ENCODE measurements around the gene FAM222A.
A peak's percentile ranks its signal among the peaks of the same experiment; 100 is the strongest.

FAM222A gene

DNA sequence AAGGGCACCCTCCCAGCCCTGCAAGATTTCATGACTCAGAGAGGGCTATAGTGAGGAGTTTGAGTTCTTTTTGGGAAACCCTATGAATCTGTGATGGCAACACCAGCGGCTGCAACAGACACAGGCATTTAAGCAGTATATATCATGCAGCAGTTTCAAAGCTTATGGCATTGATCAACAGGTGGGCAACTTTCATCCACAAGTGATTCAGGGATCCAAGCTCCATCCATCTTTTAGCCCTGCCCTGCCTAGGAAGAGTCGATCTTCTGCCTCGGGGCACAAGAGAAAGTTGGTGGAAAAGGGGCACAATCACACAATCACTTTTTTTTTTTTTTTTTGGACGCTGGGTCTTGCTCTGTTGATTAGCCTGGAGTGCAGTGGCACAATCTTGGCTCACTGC, 8.3 kb upstream of the FAM222A start:
- DNase-seq, result no peak
- no peak overlapping the region for H3K4me2 ChIP-seq (ENCODE audit: low read length)
- H3K9ac ChIP-seq (ENCODE audit: low read length), result no peak overlapping the region
- no peak overlapping the region for H3K23ac ChIP-seq (ENCODE audit: low read length)
- H3K4me1 ChIP-seq (ENCODE audit: control insufficient read depth, low read depth, low read length), result no peaks in the 10 kb centered on the region
- H2BK15ac ChIP-seq (replicated peaks; ENCODE audit: low read depth), result no peak overlapping the region
- no peak overlapping the region for H2BK5ac ChIP-seq (ENCODE audit: low read length)
- no peak overlapping the region for H3K27ac ChIP-seq (ENCODE audit: low read depth, low read length)
- no peak overlapping the region for H4K8ac ChIP-seq (ENCODE audit: low read depth, low read length)
- no peaks in the 10 kb centered on the region for H3K79me2 ChIP-seq (ENCODE audit: control insufficient read depth, insufficient read depth, low read length)
- no peak overlapping the region for H2BK120ac ChIP-seq (ENCODE audit: low read depth, low read length)
- no peaks in the 10 kb centered on the region for H3K36me3 ChIP-seq (ENCODE audit: control insufficient read depth, insufficient read depth, low read length)
- H3K79me1 ChIP-seq (ENCODE audit: low read length), result no peaks in the 10 kb centered on the region
- H3K56ac ChIP-seq (ENCODE audit: low read length), result no peak overlapping the region
- H2AK5ac ChIP-seq (ENCODE audit: low read length), result no peak overlapping the region
- H3K27me3 ChIP-seq (ENCODE audit: insufficient read depth, low read length, poor library complexity), result no peaks in the 10 kb centered on the region
- H3K4ac ChIP-seq (ENCODE audit: low read depth, low read length), result no peak overlapping the region
- H4K5ac ChIP-seq (ENCODE audit: low read length), result no peak overlapping the region
- no peak overlapping the region for H3K18ac ChIP-seq (ENCODE audit: low read length)
- H3K4me3 ChIP-seq (ENCODE audit: low read length), result no peak overlapping the region
- WGBS (ENCODE audit: extremely low coverage, insufficient coverage, low lambda C conversion rate), result no CpG with 5 or more reads among the region's 4 CpGs

DNA sequence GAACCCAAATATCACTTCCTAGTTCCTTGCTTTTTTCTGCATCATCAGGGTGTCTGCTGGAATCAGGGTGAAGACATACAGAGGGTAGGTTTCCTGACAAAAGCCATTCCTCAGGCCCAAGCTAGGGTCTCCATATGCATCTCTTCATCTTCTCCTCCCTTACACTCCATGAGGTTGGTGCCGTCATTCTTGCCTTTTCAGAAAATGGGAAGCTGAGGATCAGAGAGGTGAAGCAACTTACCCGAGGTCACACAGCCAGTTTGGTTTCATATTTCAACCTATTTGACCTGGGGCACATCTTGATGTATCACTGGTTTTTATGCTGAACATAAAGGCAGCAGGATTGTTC, 7.3 kb upstream of the FAM222A start:
- Histone ChIP-seq H2BK120ac (ENCODE audit: low read depth, low read length) (no peak overlapping the region), H3K4me3 (ENCODE audit: low read length) (no peak overlapping the region), H3K23ac (ENCODE audit: low read length) (no peak overlapping the region), H4K8ac (ENCODE audit: low read depth, low read length) (no peak overlapping the region), H2BK15ac (replicated peaks; ENCODE audit: low read depth) (no peak overlapping the region), H3K4ac (ENCODE audit: low read depth, low read length) (no peak overlapping the region), H4K5ac (ENCODE audit: low read length) (no peak overlapping the region), H3K4me2 (ENCODE audit: low read length) (no peak overlapping the region), H3K79me1 (ENCODE audit: low read length) (no peaks in the 10 kb centered on the region), H3K36me3 (ENCODE audit: control insufficient read depth, insufficient read depth, low read length) (no peaks in the 10 kb centered on the region), H3K56ac (ENCODE audit: low read length) (no peak overlapping the region), H2BK5ac (ENCODE audit: low read length) (no peak overlapping the region), H3K27me3 (ENCODE audit: insufficient read depth, low read length, poor library complexity) (no peaks in the 10 kb centered on the region), H2AK5ac (ENCODE audit: low read length) (no peak overlapping the region), H3K4me1 (ENCODE audit: control insufficient read depth, low read depth, low read length) (no peaks in the 10 kb centered on the region), H3K9ac (ENCODE audit: low read length) (no peak overlapping the region), H3K27ac (ENCODE audit: low read depth, low read length) (no peak overlapping the region), H3K18ac (ENCODE audit: low read length) (no peak overlapping the region), H3K79me2 (ENCODE audit: control insufficient read depth, insufficient read depth, low read length) (no peaks in the 10 kb centered on the region)
- no peak for DNase-seq
- WGBS (ENCODE audit: extremely low coverage, insufficient coverage, low lambda C conversion rate), result no CpG with 5 or more reads among the region's 2 CpGs

DNA sequence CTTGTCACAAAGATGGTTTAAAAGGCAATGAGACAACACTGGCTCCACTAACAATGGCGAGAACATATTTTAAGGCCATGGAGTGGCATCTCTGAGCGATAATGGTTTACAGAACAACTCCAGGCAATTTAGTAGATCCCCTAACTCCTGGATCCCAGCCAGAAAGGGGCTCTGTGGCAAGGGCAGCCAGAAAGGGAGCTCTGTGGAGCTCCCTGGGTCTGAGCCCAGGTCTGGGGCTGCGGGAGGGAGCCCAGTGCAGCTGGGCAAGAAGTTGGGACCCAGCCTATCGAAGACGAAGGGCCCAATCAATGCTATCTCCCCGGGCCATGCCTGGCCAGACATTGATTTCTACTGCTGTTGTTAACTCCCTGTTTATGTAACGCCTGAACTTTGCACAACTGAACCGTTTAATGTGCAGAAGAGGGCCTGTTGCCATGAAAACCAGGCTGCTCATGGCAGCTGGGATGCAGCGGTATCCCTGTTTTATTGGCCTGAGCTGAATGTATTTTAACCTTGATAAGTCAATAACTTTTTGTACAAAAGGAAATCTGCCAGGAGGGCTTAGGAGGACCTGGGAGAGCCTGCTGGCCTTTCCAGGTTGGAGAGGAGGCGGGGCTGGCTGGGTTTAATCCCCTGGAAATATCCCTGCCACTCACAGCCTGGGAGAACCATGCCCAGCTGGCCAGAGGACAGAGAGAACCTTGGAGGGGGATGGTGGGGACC, 6.7 kb upstream of the FAM222A start:
- H4K8ac ChIP-seq (ENCODE audit: low read depth, low read length), result no peak overlapping the region
- no CpG with 5 or more reads among the region's 10 CpGs for WGBS (ENCODE audit: extremely low coverage, insufficient coverage, low lambda C conversion rate)

DNA sequence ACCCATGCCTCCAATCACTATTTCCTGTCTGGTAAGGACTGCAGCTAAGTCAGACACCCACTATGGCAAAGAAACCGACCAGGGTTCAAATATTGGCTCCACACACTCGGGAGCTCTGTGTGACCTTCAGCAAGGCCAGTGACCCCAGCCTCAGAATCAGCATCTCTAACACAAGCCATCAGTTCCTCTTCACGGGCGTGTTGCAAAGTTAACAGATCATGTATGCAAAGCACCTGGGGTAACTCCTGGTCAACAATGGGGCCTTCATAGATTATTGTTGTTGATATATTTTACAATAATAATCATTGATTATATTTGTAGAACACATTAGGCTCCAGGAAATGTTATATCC, 6.2 kb upstream of the FAM222A start:
- Histone ChIP-seq H2AK5ac (ENCODE audit: low read length) (peak overlapping the region; percentile 18), H4K8ac (ENCODE audit: low read depth, low read length) (no peak overlapping the region), H4K5ac (ENCODE audit: low read length) (no peak overlapping the region), H2BK5ac (ENCODE audit: low read length) (no peak overlapping the region), H3K4ac (ENCODE audit: low read depth, low read length) (no peak overlapping the region), H3K23ac (ENCODE audit: low read length) (no peak overlapping the region), H2BK120ac (ENCODE audit: low read depth, low read length) (no peak overlapping the region), H3K36me3 (ENCODE audit: control insufficient read depth, insufficient read depth, low read length) (no peaks in the 10 kb centered on the region), H2BK15ac (replicated peaks; ENCODE audit: low read depth) (no peak overlapping the region), H3K18ac (ENCODE audit: low read length) (no peak overlapping the region), H3K4me2 (ENCODE audit: low read length) (no peak overlapping the region), H3K9ac (ENCODE audit: low read length) (no peak overlapping the region), H3K27me3 (ENCODE audit: insufficient read depth, low read length, poor library complexity) (no peaks in the 10 kb centered on the region), H3K4me1 (ENCODE audit: control insufficient read depth, low read depth, low read length) (peaks cover 5% of the 10 kb centered on the region), H3K4me3 (ENCODE audit: low read length) (no peak overlapping the region), H3K56ac (ENCODE audit: low read length) (no peak overlapping the region), H3K79me2 (ENCODE audit: control insufficient read depth, insufficient read depth, low read length) (no peaks in the 10 kb centered on the region), H3K27ac (ENCODE audit: low read depth, low read length) (no peak overlapping the region), H3K79me1 (ENCODE audit: low read length) (no peaks in the 10 kb centered on the region)
- no peak for DNase-seq
- WGBS (ENCODE audit: extremely low coverage, insufficient coverage, low lambda C conversion rate), result no CpG with 5 or more reads among the region's 4 CpGs

More for the DNA sequence above, 6.7 kb upstream of the FAM222A start:
- Histone ChIP-seq H3K27me3 (ENCODE audit: insufficient read depth, low read length, poor library complexity) (no peaks in the 10 kb centered on the region), H2AK5ac (ENCODE audit: low read length) (peak overlapping the region; percentile 18), H3K4me2 (ENCODE audit: low read length) (no peak overlapping the region), H3K56ac (ENCODE audit: low read length) (no peak overlapping the region), H3K36me3 (ENCODE audit: control insufficient read depth, insufficient read depth, low read length) (no peaks in the 10 kb centered on the region), H3K4me1 (ENCODE audit: control insufficient read depth, low read depth, low read length) (peaks cover 3% of the 10 kb centered on the region), H4K5ac (ENCODE audit: low read length) (no peak overlapping the region), H3K23ac (ENCODE audit: low read length) (no peak overlapping the region), H3K79me2 (ENCODE audit: control insufficient read depth, insufficient read depth, low read length) (no peaks in the 10 kb centered on the region), H3K27ac (ENCODE audit: low read depth, low read length) (no peak overlapping the region), H2BK15ac (replicated peaks; ENCODE audit: low read depth) (no peak overlapping the region), H3K18ac (ENCODE audit: low read length) (no peak overlapping the region), H2BK120ac (ENCODE audit: low read depth, low read length) (no peak overlapping the region), H2BK5ac (ENCODE audit: low read length) (no peak overlapping the region), H3K9ac (ENCODE audit: low read length) (no peak overlapping the region), H3K4me3 (ENCODE audit: low read length) (no peak overlapping the region), H3K79me1 (ENCODE audit: low read length) (no peaks in the 10 kb centered on the region), H3K4ac (ENCODE audit: low read depth, low read length) (no peak overlapping the region)
- DNase-seq, result no peak

DNA sequence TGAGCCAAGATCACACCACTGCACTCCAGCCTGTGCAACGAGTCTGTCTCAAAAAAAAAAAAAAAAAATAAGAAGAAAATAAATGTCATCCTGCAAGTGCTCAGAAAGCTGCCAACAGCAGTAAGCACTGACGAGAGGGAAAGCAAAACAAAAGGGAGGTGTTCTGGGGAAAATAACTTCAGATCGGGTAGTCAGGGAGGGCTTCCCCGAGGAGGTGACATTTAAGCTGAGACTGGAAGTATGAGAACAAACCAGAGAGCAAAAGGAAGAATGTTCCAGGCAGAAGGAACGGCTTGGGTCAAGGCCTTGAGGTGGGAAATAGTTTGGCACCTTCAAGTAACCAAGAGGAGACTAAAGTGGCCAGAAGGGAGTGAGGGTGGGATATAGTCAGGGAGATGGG, 4.7 kb upstream of the FAM222A start:
- Histone ChIP-seq H3K18ac (ENCODE audit: low read length) (no peak overlapping the region), H2BK120ac (ENCODE audit: low read depth, low read length) (no peak overlapping the region), H3K23ac (ENCODE audit: low read length) (no peak overlapping the region), H3K4me1 (ENCODE audit: control insufficient read depth, low read depth, low read length) (peaks cover 6% of the 10 kb centered on the region), H3K56ac (ENCODE audit: low read length) (no peak overlapping the region), H3K27ac (ENCODE audit: low read depth, low read length) (no peak overlapping the region), H3K36me3 (ENCODE audit: control insufficient read depth, insufficient read depth, low read length) (no peaks in the 10 kb centered on the region), H2BK15ac (replicated peaks; ENCODE audit: low read depth) (no peak overlapping the region), H3K9ac (ENCODE audit: low read length) (no peak overlapping the region), H3K4me3 (ENCODE audit: low read length) (no peak overlapping the region), H4K5ac (ENCODE audit: low read length) (no peak overlapping the region), H2BK5ac (ENCODE audit: low read length) (no peak overlapping the region), H3K27me3 (ENCODE audit: insufficient read depth, low read length, poor library complexity) (no peaks in the 10 kb centered on the region), H4K8ac (ENCODE audit: low read depth, low read length) (no peak overlapping the region), H3K4me2 (ENCODE audit: low read length) (no peak overlapping the region), H3K79me1 (ENCODE audit: low read length) (no peaks in the 10 kb centered on the region), H3K4ac (ENCODE audit: low read depth, low read length) (no peak overlapping the region), H2AK5ac (ENCODE audit: low read length) (no peak overlapping the region), H3K79me2 (ENCODE audit: control insufficient read depth, insufficient read depth, low read length) (no peaks in the 10 kb centered on the region)
- no CpG with 5 or more reads among the region's 5 CpGs for WGBS (ENCODE audit: extremely low coverage, insufficient coverage, low lambda C conversion rate)
- DNase-seq, result no peak

DNA sequence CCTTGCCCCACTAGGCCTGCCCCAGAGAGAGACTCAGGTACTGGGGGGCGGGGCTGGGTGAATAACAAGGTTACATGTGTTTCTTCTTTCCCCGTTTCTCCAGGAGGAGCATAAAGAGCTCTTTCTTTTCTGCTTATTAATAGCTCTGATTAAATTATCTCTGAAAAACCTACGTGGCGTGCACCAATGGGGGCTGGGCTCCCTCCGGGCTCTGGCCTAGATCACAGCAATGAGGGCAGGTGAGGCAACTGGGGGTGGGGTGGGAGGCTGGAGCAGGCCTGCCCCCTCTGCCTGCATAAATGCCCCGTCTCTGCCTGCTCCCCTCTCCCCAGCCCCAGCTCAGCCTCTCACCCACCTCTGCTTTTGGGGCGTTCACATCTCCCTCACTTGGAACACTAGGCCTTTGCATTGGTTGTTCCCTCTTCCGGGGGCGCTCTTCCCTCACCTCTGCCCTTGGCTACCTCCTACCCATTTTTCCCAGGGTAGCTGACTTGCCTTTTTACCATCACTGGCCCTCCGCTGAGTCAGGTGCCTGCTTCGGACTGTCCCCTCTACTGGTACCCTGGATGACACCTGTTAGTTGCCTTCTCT, 4.1 kb upstream of the FAM222A start:
- WGBS (ENCODE audit: extremely low coverage, insufficient coverage, low lambda C conversion rate), result no CpG with 5 or more reads among the region's 11 CpGs

More for the DNA sequence above, 4.1 kb upstream of the FAM222A start:
- Histone ChIP-seq H3K4me2 (ENCODE audit: low read length) (no peak overlapping the region), H3K27ac (ENCODE audit: low read depth, low read length) (no peak overlapping the region), H3K27me3 (ENCODE audit: insufficient read depth, low read length, poor library complexity) (no peaks in the 10 kb centered on the region), H4K8ac (ENCODE audit: low read depth, low read length) (no peak overlapping the region), H3K4me3 (ENCODE audit: low read length) (no peak overlapping the region), H3K4me1 (ENCODE audit: control insufficient read depth, low read depth, low read length) (peaks cover 6% of the 10 kb centered on the region), H3K56ac (ENCODE audit: low read length) (no peak overlapping the region), H3K4ac (ENCODE audit: low read depth, low read length) (no peak overlapping the region), H3K9ac (ENCODE audit: low read length) (no peak overlapping the region), H2BK120ac (ENCODE audit: low read depth, low read length) (no peak overlapping the region), H3K79me2 (ENCODE audit: control insufficient read depth, insufficient read depth, low read length) (no peaks in the 10 kb centered on the region), H4K5ac (ENCODE audit: low read length) (no peak overlapping the region), H2BK5ac (ENCODE audit: low read length) (no peak overlapping the region), H3K79me1 (ENCODE audit: low read length) (no peaks in the 10 kb centered on the region), H3K36me3 (ENCODE audit: control insufficient read depth, insufficient read depth, low read length) (no peaks in the 10 kb centered on the region), H3K18ac (ENCODE audit: low read length) (no peak overlapping the region), H3K23ac (ENCODE audit: low read length) (no peak overlapping the region), H2BK15ac (replicated peaks; ENCODE audit: low read depth) (no peak overlapping the region), H2AK5ac (ENCODE audit: low read length) (no peak overlapping the region)
- DNase-seq, result no peak

All from mesendoderm (in vitro differentiated cells).